GM20431 (cell line): ENCODE results near the gene KLK13.

Experiments
- in situ Hi-C: fragments of 300-500 bp; cut with MseI, MboI; formaldehyde crosslinking; loops from one replicate; pipeline ENCODE4 v1.15.0; 2020; ENCODE audit warnings: low sequenced_read_pairs; ENCODE audit not compliant: unreplicated experiment

Gene KLK13

GRCh38 chr19:51025809-51026553, 38.9 kb downstream of the KLK13 start:
- in situ Hi-C loops = no loop called here

GRCh38 chr19:51025401-51025800, 39.5 kb downstream of the KLK13 start:
- in situ Hi-C loops = no loop called here

GRCh38 chr19:51024924-51025323, 40.0 kb downstream of the KLK13 start:
- in situ Hi-C loops = no loop called here

- in situ Hi-C loops = no loop called here
These were observed 40.9 kb downstream of the KLK13 start for GRCh38 chr19:51023946-51024345.

- in situ Hi-C loops = no loop called here
These were observed 42.4 kb downstream of the KLK13 start for GRCh38 chr19:51022526-51022925.

- in situ Hi-C loops = no loop called here
These were observed 43.8 kb downstream of the KLK13 start for GRCh38 chr19:51020988-51021651.

GRCh38 chr19:51019544-51019925, 45.4 kb downstream of the KLK13 start, which contains the start of gene KLK10:
KLK10 (minus strand) TSS chr19:51019709; CDS start chr19:51019130, 579 bp downstream.
- in situ Hi-C loops = no loop called here

GRCh38 chr19:51018745-51019543, 45.9 kb downstream of the KLK13 start:
- in situ Hi-C loops = no loop called here

GRCh38 chr19:51016798-51017683, 47.9 kb downstream of the KLK13 start:
- in situ Hi-C loops = no loop called here

- in situ Hi-C loops = no loop called here
These were observed 49.1 kb downstream of the KLK13 start for GRCh38 chr19:51015691-51016267.

GRCh38 chr19:51014242-51014641, 50.6 kb downstream of the KLK13 start:
- in situ Hi-C loops = no loop called here

GRCh38 chr19:51012661-51013190, 52.2 kb downstream of the KLK13 start:
- in situ Hi-C loops = no loop called here

GRCh38 chr19:51010066-51010795, 54.7 kb downstream of the KLK13 start:
- in situ Hi-C loops = no loop called here

- in situ Hi-C loops = no loop called here
These were observed 55.6 kb downstream of the KLK13 start for GRCh38 chr19:51009061-51009891.

GRCh38 chr19:51007488-51007887, 57.4 kb downstream of the KLK13 start:
- in situ Hi-C loops = no loop called here

GRCh38 chr19:51006406-51006805, 58.5 kb downstream of the KLK13 start:
- in situ Hi-C loops = no loop called here
